Gastrocnemius medialis (tissue), 4 donors: ENCODE measurements around the gene SMAD2.

Experiments used
- POLR2A ChIP-seq, 2 donors: fragments of 450-650 bp; IDR thresholded peaks; one replicate each; pipeline ENCODE4 v1.6.1; 2017; ENCODE audit warnings: antibody characterized with exemption in 2 of 2, mild to moderate bottlenecking in 2 of 2, moderate library complexity in 2 of 2
- TF ChIP-seq, protein P1 (sequence below), 5 experiments: fragments of 450-650 bp in 3 of 5; fragments of 200-600 bp in 2 of 5; sonication (generic) in 2 of 5; IDR thresholded peaks in 4 of 5; conservative IDR thresholded peaks in 1 of 5; 1 replicate in 4 of 5; 2 replicates in 1 of 5; pipeline ENCODE4 v1.5.1; 2016 to 2019; ENCODE audit warnings: antibody characterized with exemption in 5 of 5, mild to moderate bottlenecking in 3 of 5, moderate library complexity in 3 of 5

- no peak for TF ChIP-seq POLR2A (IDR thresholded peaks at IDR 0.05)
- TF ChIP-seq, protein P1, sequence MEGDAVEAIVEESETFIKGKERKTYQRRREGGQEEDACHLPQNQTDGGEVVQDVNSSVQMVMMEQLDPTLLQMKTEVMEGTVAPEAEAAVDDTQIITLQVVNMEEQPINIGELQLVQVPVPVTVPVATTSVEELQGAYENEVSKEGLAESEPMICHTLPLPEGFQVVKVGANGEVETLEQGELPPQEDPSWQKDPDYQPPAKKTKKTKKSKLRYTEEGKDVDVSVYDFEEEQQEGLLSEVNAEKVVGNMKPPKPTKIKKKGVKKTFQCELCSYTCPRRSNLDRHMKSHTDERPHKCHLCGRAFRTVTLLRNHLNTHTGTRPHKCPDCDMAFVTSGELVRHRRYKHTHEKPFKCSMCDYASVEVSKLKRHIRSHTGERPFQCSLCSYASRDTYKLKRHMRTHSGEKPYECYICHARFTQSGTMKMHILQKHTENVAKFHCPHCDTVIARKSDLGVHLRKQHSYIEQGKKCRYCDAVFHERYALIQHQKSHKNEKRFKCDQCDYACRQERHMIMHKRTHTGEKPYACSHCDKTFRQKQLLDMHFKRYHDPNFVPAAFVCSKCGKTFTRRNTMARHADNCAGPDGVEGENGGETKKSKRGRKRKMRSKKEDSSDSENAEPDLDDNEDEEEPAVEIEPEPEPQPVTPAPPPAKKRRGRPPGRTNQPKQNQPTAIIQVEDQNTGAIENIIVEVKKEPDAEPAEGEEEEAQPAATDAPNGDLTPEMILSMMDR (IDR thresholded peaks at IDR 0.05 in 4 of 5, conservative IDR thresholded peaks at IDR 0.05 in 1 of 5): no peak
Observed at GRCh38 chr18:47928466-47928865, 2.0 kb downstream of the SMAD2 start.
